Occipital lobe (tissue), 2 donors: ENCODE results near the gene SQSTM1. TPM values are rescaled to one million over a fixed set of nuclear protein-coding genes. Genes with fewer than 3 reads are reported as not detected.
A peak's percentile ranks its signal among the peaks of the same experiment; 100 is the strongest.
"Not testable (repeated sequence)": the region's sequence is repeated elsewhere in the genome, so short reads cannot be mapped to it uniquely, and the experiment has no call there.

Source experiments
- DNase-seq: peaks from one replicate; lab custom pipeline; 2025; lab: John Stamatoyannopoulos, UW
- total RNA-seq: library from RNA; depleted of rRNA; stranded (reverse); fragments of >200 nt; gene quantifications from one replicate; pipeline ENCODE4 v1.2.3, GENCODE V29; 2014

Gene SQSTM1
- total RNA-seq, result 53.5 TPM

DNA sequence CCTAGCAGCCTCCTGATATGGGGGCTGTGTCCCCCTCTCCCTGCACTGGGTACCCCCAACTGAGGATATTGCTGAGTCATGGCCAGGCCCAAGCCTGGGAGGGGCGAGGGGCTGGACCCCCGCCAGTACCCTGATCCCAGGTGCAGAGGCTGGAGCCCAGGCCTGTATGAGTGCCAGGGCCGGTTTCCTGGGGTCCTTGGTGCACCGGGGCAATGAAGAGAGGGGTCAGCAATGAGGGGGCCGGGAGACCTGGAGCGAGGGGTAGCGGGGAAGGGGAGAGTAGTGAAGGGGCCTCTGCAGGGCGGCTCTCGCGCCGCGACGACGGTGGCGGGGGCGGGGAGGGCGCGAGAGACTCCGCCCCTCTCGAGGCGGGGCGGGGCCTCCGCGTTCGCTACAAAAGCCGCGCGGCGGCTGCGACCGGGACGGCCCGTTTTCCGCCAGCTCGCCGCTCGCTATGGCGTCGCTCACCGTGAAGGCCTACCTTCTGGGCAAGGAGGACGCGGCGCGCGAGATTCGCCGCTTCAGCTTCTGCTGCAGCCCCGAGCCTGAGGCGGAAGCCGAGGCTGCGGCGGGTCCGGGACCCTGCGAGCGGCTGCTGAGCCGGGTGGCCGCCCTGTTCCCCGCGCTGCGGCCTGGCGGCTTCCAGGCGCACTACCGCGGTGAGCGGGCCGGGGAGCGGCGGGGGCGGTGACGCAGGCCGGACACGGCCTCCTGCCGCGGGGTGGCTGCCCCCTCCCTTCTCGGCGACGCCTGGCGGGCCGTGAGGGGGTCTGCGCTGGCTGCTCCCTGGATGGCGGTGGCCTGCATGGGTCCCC is at the start of gene SQSTM1:
Gene SQSTM1, plus strand, starts transcription at position 423 of the 815 bp plus-strand sequence. Its CDS starts 32 bp downstream, at position 455.
- DNase-seq, result peak; percentile 79

DNA sequence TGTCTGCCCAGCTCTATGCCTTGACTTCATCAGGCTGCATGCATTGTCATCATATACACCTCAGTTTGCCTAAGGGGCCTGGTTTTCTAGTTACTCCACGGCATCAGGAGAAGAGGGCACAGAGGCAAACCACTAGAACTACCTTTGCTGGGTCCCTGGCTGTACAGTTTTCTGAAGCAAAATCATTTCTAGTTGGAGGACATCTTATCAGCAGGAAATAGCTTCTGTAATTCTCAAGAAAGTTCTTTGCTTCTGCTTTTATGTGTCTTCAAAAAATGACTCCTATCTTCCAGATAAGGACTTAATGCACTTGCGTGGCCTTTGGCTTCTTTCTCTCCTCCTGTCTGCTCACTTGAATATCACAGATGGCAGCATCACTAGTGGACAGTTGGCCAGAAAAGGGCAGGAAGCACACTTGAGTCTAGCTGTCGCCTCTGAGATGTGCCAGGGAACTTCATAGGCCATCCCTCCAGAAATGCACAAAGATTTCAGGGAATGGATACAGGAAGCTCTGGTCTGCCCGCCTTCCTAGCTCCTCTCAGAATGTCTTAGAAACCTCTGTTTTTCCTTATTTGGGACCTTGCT is 49.3 kb upstream of the SQSTM1 start:
- DNase-seq, result no peak

DNA sequence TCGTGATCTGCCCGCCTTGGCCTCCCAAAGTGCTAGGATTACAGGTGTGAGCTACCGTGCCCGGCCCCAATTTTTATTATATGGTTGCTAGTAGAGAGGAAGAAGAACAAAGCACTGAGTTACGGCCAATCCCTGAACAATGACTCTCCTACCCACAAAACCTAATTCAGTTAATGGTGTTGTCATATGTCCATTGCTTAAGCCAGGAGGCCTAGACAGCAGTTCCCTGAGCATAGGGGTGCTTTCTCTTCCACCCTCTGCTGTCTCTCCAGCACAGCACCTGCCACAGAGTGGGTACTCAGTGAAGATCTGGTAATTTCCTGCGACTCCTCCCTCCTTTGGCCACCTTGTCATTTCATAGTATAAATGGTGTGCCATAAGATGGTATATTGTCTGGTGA is 48.4 kb upstream of the SQSTM1 start:
- no peak for DNase-seq

- DNase-seq, result no peak
Observed at GRCh38 chr5:179773686-179774040, 47.0 kb upstream of the SQSTM1 start.

DNA sequence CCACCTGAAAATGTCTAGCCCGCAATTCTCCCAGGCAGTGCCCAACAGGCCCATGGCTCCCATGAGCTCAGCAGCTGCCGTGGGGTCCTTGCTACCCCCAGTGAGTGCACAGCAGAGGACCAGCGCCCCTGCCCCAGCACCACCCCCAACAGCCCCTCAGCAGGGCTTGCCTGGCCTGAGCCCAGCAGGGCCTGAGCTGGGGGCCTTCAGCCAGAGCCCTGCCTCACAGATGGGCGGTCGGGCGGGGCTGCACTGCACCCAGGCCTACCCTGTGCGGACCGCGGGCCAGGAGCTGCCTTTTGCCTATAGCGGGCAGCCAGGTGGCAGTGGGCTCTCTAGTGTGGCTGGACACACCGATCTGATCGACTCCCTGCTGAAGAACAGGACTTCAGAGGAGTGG is 46.3 kb upstream of the SQSTM1 start:
- DNase-seq, result no peak

DNA sequence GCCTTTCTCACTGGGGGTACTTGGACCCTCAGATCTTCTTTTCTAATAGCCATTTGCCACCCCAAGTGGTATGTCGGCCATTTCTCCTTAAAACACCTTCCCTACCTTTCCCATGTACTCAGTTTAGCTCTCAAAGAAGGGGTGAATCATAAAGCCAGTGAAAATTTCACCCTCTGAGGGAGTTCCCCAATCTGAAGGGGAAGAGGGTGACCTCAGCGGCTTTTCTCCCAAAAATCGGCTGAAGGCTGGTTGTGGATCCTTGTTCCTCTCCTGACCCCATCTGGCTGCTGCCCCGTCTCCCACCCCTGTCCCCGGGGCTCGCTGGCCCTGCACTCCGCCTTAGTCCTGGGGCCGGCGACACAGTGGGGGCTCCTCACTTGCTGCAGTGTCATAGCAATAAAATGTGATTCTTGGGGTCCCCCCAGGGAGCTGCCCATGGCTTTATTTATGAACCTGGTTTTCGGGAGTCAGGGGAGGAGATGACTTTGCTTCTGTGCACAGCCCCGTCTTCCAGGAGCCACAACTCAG is 44.2 kb upstream of the SQSTM1 start:
- DNase-seq, result no peak

DNA sequence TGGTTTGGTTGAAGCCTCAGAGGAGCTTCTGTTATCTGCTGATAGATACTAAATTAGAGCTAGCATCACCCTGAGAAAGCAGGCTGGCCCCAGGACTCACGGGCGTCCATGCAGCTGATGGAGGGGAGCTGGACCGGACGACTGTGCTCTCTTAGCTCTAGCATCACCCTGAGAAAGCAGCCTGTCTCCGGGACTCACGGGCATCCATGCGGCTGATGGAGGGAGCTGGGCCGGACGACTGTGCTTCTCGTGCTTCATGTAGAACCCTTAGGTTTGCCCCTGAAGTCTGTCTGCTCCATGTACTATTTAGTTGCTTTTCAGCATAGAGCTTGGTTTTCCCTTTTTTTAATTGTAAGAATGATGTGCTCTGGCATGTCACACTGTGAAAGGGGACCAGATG is 43.2 kb upstream of the SQSTM1 start:
- DNase-seq, result no peak

DNA sequence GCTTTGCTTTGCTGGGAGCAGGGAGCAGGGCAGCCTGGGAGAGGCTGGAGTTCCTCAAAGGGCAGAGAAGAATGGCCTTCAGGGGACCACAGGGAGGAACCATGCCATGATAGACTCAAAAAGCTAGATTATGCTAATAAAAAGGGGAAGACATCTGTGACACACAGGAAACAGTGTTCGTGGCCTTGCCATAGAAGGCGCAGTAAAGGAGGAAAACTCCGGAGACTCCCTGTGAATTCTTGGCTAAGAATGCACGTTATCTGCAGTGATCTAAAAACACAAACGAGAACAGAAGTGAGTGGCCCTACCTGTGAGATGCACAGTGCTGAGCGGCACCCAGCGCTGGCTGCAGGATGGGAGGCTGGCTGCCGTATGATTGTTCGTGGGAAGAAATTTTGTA is 42.8 kb upstream of the SQSTM1 start:
- DNase-seq, result no peak

DNA sequence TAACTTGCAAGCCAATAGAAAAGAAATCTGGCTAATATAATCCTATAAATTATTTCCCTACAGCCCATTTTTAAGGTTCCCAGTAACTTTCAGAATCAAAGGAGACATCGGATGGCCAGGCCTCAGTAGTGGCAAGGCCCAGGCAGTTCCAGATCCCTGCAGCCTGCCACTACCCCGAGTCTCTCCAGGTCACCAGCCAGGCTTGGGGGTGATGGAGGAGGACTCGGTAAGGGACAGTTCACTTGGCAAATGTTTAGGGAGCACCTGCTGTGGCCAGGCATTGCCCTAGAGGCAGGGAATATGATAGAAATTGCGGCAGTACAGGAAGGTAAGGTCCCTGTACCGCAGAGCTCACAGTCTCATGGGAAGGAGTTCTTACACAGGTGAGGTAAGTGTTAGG is 42.1 kb upstream of the SQSTM1 start:
- DNase-seq, result no peak

DNA sequence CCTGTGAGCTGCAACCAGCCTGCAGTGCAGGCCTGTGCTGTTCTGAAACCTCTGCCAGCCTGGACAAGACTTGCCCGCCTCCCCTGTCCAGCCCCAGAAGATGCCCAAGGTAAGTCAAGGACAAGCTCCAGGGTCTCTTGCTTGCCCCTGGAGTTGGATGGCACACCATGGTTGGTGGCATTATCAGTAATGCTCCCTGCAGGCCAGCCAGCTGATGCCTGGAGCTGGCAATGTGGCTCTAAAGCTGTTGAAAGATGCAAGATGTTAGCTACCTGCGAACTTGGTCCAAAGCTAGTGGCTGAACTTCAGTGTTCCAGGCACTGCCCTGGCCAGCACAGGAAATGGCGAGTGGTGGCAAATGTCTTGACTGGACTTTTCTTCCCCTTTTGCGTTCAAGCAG is 40.9 kb upstream of the SQSTM1 start:
- DNase-seq, result no peak

- DNase-seq, result no peak
Observed at GRCh38 chr5:179780362-179780761, 40.3 kb upstream of the SQSTM1 start.

DNA sequence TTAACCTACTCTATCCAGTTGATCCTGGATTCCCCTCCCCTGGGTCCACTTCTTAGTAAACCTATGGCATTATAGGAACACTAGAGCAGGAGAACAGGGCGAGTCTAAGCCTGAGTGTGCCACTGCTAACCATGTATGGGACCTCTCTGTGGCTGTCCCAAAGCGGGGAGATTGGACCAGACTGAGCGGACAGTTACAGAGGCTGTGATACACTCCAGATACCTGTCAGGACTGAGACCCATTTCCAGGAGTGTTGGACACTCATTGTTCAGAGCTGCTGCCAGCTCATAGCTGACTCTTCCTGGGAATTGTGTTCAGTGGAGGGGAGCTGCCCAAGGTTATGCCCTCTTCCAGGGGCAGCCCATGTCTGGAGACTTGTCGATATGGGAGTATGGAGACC is 38.9 kb upstream of the SQSTM1 start:
- DNase-seq, result no peak

DNA sequence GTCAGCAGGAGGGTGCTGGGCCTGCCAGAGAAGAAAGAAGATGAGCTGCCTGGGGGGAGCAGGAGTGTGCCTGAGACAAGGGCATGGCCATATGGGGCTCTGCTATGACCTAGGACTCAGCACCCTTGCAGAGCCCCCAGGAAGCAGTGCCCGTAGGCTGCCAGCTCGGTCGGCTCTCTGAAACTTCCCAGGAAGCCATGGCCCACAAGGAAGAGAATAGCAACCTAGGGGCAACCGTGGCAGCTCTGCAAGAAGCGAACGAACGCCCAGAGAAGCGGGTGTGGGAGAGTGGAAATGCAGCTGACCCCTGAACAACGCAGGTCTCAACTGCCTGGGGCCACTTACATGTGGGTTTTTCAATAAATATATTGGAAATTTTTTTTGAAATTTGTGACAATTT is 37.6 kb upstream of the SQSTM1 start:
- no peak for DNase-seq

GRCh38 chr5:179786861-179787260 is 33.8 kb upstream of the SQSTM1 start:
- DNase-seq, result no peak

GRCh38 chr5:179788193-179788854 is 32.4 kb upstream of the SQSTM1 start:
- no peak for DNase-seq

GRCh38 chr5:179789278-179789677 is 31.4 kb upstream of the SQSTM1 start:
- DNase-seq, result not testable (repeated sequence)

- DNase-seq, result no peak
Observed at GRCh38 chr5:179791881-179792611, 28.7 kb upstream of the SQSTM1 start.

DNA sequence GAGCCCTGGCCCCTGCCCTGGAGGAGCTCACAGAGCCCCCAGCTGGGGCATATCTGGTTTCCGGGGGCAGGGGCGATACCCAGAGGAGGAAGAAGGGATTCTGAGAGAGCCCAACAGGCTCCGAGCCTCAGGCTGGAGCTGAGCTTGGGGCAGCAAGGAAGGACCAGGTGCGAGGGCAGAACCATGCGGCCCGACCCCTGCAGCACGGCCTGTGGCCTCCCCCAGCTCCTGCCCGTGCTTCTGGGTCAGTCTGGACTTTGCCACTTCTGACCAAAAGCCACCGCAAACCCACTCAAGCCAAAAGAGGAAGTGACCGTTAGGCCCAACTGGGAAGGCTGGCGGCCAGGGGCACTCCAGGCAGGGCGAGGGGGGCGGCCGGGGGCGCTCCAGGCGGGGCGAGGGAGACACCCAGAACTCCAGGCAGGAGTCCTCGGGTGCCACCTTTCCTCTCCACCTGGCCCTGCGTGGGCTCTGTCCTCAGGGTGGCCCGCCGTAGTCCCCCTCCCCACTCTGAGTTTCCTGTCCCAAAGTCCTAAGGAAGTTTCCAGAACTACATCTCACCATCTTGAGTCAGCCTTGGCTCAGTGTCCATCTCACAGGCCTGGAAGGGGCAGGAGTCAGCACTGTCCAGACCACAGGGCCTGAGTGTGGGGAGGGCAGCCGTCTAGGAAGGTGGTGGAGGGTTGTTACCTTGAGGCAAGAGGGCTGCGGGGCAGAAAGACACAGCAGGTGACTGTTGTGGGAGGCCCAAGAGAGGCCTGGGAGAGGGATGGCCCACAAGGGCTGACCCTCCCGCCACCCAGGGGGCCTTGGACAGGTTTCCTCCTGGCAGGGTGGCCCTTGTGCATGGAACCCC is 27.9 kb upstream of the SQSTM1 start:
- DNase-seq, result no peak

DNA sequence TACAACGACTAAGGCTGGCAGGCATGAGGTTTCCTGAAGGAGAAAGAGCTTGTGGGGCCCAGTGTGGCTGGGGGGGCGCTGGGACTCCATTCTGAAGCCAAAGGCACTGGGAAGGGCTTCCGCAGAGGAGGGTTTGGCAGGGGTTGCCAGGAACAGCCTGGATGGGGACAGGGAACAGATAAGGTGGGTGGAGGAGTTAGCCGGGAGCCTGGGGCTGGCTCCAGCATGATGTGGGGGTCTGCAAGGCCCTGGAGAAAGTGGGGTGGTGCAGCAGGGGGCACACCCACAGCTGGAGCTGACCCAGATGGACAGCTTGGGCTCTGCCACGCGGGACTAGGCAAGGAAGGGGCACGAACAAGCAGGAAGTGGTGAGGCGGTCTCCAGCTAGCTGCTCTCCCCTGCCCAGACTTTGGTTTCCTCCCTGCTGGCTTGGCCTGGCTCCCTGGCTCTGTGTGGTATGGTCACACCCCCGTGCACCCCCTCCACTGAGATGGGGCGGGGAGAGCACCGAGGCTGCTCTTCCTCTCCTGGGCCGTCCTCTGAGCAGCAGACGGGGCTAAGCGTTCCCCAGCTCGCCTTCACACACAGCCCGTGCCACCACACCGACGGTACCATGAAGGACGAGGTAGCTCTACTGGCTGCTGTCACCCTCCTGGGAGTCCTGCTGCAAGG is 27.1 kb upstream of the SQSTM1 start, which contains the start of gene LTC4S:
Gene LTC4S, plus strand, starts transcription at position 519 of the 672 bp plus-strand sequence. Its CDS starts 95 bp downstream, at position 614.
- DNase-seq, result no peak

- DNase-seq, result no peak
Observed at GRCh38 chr5:179794171-179794570, 26.5 kb upstream of the SQSTM1 start.
